ENCODE measurements around the gene E2F8. TPM values are rescaled to one million over a fixed set of nuclear protein-coding genes. Genes with fewer than 3 reads are reported as not detected.

E2F8 gene, protein sequence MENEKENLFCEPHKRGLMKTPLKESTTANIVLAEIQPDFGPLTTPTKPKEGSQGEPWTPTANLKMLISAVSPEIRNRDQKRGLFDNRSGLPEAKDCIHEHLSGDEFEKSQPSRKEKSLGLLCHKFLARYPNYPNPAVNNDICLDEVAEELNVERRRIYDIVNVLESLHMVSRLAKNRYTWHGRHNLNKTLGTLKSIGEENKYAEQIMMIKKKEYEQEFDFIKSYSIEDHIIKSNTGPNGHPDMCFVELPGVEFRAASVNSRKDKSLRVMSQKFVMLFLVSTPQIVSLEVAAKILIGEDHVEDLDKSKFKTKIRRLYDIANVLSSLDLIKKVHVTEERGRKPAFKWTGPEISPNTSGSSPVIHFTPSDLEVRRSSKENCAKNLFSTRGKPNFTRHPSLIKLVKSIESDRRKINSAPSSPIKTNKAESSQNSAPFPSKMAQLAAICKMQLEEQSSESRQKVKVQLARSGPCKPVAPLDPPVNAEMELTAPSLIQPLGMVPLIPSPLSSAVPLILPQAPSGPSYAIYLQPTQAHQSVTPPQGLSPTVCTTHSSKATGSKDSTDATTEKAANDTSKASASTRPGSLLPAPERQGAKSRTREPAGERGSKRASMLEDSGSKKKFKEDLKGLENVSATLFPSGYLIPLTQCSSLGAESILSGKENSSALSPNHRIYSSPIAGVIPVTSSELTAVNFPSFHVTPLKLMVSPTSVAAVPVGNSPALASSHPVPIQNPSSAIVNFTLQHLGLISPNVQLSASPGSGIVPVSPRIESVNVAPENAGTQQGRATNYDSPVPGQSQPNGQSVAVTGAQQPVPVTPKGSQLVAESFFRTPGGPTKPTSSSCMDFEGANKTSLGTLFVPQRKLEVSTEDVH
- total RNA-seq (0.66 TPM), polyA plus RNA-seq (ENCODE audit: insufficient read depth, low read depth, low replicate concordance) (not detected)
- long read RNA-seq, donor 1, partial matches to known transcripts, result 0 of 1 reads
- long read RNA-seq, donor 1, other reads (novel, unspliced or antisense), result 0 of 1 reads
- long read RNA-seq, donor 2, partial matches to known transcripts, result 0 of 1 reads
- long read RNA-seq, donor 2, other reads (novel, unspliced or antisense), result 0 of 1 reads
- long read RNA-seq, donor 3, result 0 reads
- long read RNA-seq, donor 4, partial matches to known transcripts, result 0 of 1 reads
- long read RNA-seq, donor 4, other reads (novel, unspliced or antisense), result 0 of 1 reads
- long read RNA-seq, donor 5, result 0 reads
- long read RNA-seq, donor 6, partial matches to known transcripts, result 0 of 1 reads
- long read RNA-seq, donor 6, other reads (novel, unspliced or antisense), result 0 of 1 reads
- long read RNA-seq, donor 7, result 0 reads
- long read RNA-seq, donor 8, partial matches to known transcripts, result 0 of 1 reads
- long read RNA-seq, donor 8, other reads (novel, unspliced or antisense), result 0 of 1 reads
- long read RNA-seq, donor 9, result 0 reads
- long read RNA-seq, donor 10, partial matches to known transcripts, result 0 of 2 reads
- long read RNA-seq, donor 10, other reads (novel, unspliced or antisense), result 0 of 2 reads

DNA sequence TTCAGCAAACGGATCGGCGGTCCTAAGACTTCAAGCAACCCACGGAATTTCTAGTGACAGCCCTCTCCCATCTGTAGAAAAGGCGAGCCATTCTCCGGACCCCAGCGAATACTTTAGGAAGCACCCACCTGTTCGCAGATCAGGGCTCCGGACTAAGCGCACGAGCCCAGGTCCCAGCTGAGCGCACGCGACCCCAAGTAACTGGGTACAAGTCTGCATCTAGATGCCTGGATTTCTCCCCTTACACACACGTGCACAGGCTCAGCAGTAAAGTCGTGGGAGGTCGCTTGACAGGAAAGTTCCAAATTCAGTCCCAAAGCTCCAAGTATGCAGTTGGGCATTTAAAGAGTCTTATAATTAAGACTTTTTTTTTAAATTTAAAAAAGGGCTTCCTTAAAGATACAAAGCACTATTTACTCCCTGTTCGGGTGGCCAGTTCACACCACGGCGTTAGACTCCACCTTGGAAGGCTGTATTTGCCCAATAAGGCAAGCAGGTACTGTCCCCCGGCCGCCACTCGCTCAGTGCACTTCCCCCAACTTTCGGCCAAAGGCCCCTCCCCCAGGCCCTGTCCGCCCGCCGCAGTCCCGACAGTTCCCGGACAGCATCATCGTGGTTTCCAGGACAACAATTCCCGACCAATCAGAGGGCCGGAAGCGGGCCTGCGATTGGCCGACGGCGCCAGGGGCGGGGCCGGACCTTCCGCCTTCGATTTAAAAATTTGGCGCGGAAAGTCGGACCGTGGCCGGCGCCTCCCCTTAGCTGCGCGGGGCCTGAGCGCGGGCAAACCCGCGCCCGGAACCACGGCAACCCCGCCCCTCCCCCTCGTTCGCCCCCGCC, at the start of gene E2F8:
E2F8 (minus strand) TSS at position 526 of the 840 bp plus-strand sequence. CDS start 824 bp downstream, outside the sequence.
- H3K36me3 ChIP-seq (ENCODE audit: control insufficient read depth in 2 of 3, insufficient read depth in 3 of 3, low read length in 3 of 3), result no peaks in the 10 kb centered on the region
- peaks cover 0 to 4% (median 0%) of the 10 kb centered on the region in 3 donors for H3K4me1 ChIP-seq (ENCODE audit: control insufficient read depth in 2 of 3, insufficient read depth in 2 of 3, low read depth in 1 of 3, low read length in 3 of 3)
- H3K9me3 ChIP-seq (ENCODE audit: control insufficient read depth in 2 of 3, insufficient read depth in 1 of 3, low read length in 3 of 3), result no peaks in the 10 kb centered on the region
- intact Hi-C loops (cut with DNase I), result no loop called here
- peak within 1 kb of the TSS in 2 of 3 donors; percentile 4 to 41 for H3K9ac ChIP-seq (ENCODE audit: low read length in 3 of 3)
- H3K27ac ChIP-seq (ENCODE audit: low read depth in 2 of 2, low read length in 2 of 2), result no peak within 1 kb of the TSS
- H3K27me3 ChIP-seq (ENCODE audit: control insufficient read depth, insufficient read depth, low read length), result peaks cover 12% of the 10 kb centered on the region
- no peak for TF ChIP-seq CTCF (IDR thresholded peaks at IDR 0.05; ENCODE audit: borderline replicate concordance, extremely low read depth, insufficient read depth)
- FAIRE-seq (no peak), DNase-seq (peak; percentile 96 to 98 (median 98))
- peak within 1 kb of the TSS; percentile 13 to 68 (median 54) for H3K4me3 ChIP-seq (ENCODE audit: low read length in 3 of 3)

GRCh38 chr11:19290356-19290755, 49.6 kb upstream of the E2F8 start:
- no peak overlapping the region for H3K9ac ChIP-seq (ENCODE audit: low read length in 3 of 3)
- H3K27me3 ChIP-seq (ENCODE audit: control insufficient read depth, insufficient read depth, low read length), result no peaks in the 10 kb centered on the region
- intact Hi-C loops (cut with DNase I), result no loop called here
- H3K4me3 ChIP-seq (ENCODE audit: low read length in 3 of 3), result no peak overlapping the region
- TF ChIP-seq CTCF (IDR thresholded peaks at IDR 0.05; ENCODE audit: borderline replicate concordance, extremely low read depth, insufficient read depth), result no peak
- no peak overlapping the region for H3K27ac ChIP-seq (ENCODE audit: low read depth in 2 of 2, low read length in 2 of 2)
- no peak for FAIRE-seq
- no peaks in the 10 kb centered on the region for H3K4me1 ChIP-seq (ENCODE audit: control insufficient read depth in 2 of 3, insufficient read depth in 2 of 3, low read depth in 1 of 3, low read length in 3 of 3)
- H3K9me3 ChIP-seq (ENCODE audit: control insufficient read depth in 2 of 3, insufficient read depth in 1 of 3, low read length in 3 of 3), result no peaks in the 10 kb centered on the region
- no peak for DNase-seq
- H3K36me3 ChIP-seq (ENCODE audit: control insufficient read depth in 2 of 3, insufficient read depth in 3 of 3, low read length in 3 of 3), result no peaks in the 10 kb centered on the region

- no peak overlapping the region for H3K4me3 ChIP-seq (ENCODE audit: low read length in 3 of 3)
- H3K9ac ChIP-seq (ENCODE audit: low read length in 3 of 3), result no peak overlapping the region
- no peaks in the 10 kb centered on the region for H3K4me1 ChIP-seq (ENCODE audit: control insufficient read depth in 2 of 3, insufficient read depth in 2 of 3, low read depth in 1 of 3, low read length in 3 of 3)
- no peaks in the 10 kb centered on the region for H3K27me3 ChIP-seq (ENCODE audit: control insufficient read depth, insufficient read depth, low read length)
- no peaks in the 10 kb centered on the region for H3K36me3 ChIP-seq (ENCODE audit: control insufficient read depth in 2 of 3, insufficient read depth in 3 of 3, low read length in 3 of 3)
- FAIRE-seq (no peak), DNase-seq (no peak)
- intact Hi-C loops (cut with DNase I), result no loop called here
- no peak overlapping the region for H3K27ac ChIP-seq (ENCODE audit: low read depth in 2 of 2, low read length in 2 of 2)
- no peaks in the 10 kb centered on the region for H3K9me3 ChIP-seq (ENCODE audit: control insufficient read depth in 2 of 3, insufficient read depth in 1 of 3, low read length in 3 of 3)
- TF ChIP-seq CTCF (IDR thresholded peaks at IDR 0.05; ENCODE audit: borderline replicate concordance, extremely low read depth, insufficient read depth), result no peak
These were observed 47.5 kb upstream of the E2F8 start for GRCh38 chr11:19288256-19288655.

Measured in kidney (tissue), 22 donors.